Stimulated activated CD8-positive, alpha-beta memory T cell treated with anti-CD3 and anti-CD28 coated beads, Interleukin-7, amount 100 ng/mL, for 4 hours (primary cell): Measurements from ENCODE around the gene FBXO21.
A peak's percentile ranks its signal among the peaks of the same experiment; 100 is the strongest.
"Not testable (repeated sequence)": the region's sequence is repeated elsewhere in the genome, so short reads cannot be mapped to it uniquely, and the experiment has no call there.

ENCODE experiments used
- DNase-seq, 2 donors: peaks; one replicate each; pipeline ENCODE4 v3.0.0-alpha.2; 2020; ENCODE audit warnings: low read depth in 2 of 2

The FBXO21 gene

GRCh38 chr12:117202033-117202432, 11.8 kb upstream of the FBXO21 start:
- DNase-seq, result no peak

- DNase-seq, result not testable (repeated sequence)
Observed at GRCh38 chr12:117199956-117200744, 9.9 kb upstream of the FBXO21 start.

GRCh38 chr12:117196334-117196733, 6.1 kb upstream of the FBXO21 start:
- not testable (repeated sequence) for DNase-seq

GRCh38 chr12:117195027-117195426, 4.8 kb upstream of the FBXO21 start:
- DNase-seq, result not testable (repeated sequence)

GRCh38 chr12:117193903-117194302, 3.6 kb upstream of the FBXO21 start:
- DNase-seq, result no peak

GRCh38 chr12:117192581-117192980, 2.3 kb upstream of the FBXO21 start:
- DNase-seq, result not testable (repeated sequence)

GRCh38 chr12:117192057-117192456, 1.8 kb upstream of the FBXO21 start:
- no peak for DNase-seq

- DNase-seq, result peak in 1 of 2 donors; percentile 31
Observed at GRCh38 chr12:117189725-117190209, 503 bp downstream of the FBXO21 start.

- DNase-seq, result no peak
Observed at GRCh38 chr12:117188961-117189724, 1.1 kb downstream of the FBXO21 start.

GRCh38 chr12:117188121-117188665, 2.1 kb downstream of the FBXO21 start:
- DNase-seq, result no peak

GRCh38 chr12:117187421-117187820, 2.8 kb downstream of the FBXO21 start:
- no peak for DNase-seq

GRCh38 chr12:117182866-117183265, 7.4 kb downstream of the FBXO21 start:
- no peak for DNase-seq

GRCh38 chr12:117181468-117181843, 8.8 kb downstream of the FBXO21 start:
- not testable (repeated sequence) for DNase-seq

GRCh38 chr12:117180758-117181467, 9.4 kb downstream of the FBXO21 start:
- no peak for DNase-seq

GRCh38 chr12:117178745-117179144, 11.5 kb downstream of the FBXO21 start:
- no peak for DNase-seq

- no peak for DNase-seq
Observed at GRCh38 chr12:117178301-117178700, 12.0 kb downstream of the FBXO21 start.

GRCh38 chr12:117172168-117172567, 18.1 kb downstream of the FBXO21 start:
- no peak for DNase-seq

GRCh38 chr12:117171499-117172162, 18.6 kb downstream of the FBXO21 start:
- no peak for DNase-seq

- DNase-seq, result no peak
Observed at GRCh38 chr12:117169548-117169947, 20.7 kb downstream of the FBXO21 start.

GRCh38 chr12:117168976-117169375, 21.3 kb downstream of the FBXO21 start:
- no peak for DNase-seq

- DNase-seq, result no peak
Observed at GRCh38 chr12:117167769-117168168, 22.5 kb downstream of the FBXO21 start.
